Measurements from ENCODE around the gene HOXB9. TPM values are rescaled to one million over a fixed set of nuclear protein-coding genes. Genes with fewer than 3 reads are reported as not detected.

The HOXB9 gene
- total RNA-seq, 1 donor: not detected

- H3K4me3 ChIP-seq (ENCODE audit: low read depth, low read length): peak overlapping the region; percentile 59
- no peak for TF ChIP-seq CTCF (IDR thresholded peaks at IDR 0.05; ENCODE audit: insufficient read depth, low read length)
- peak; percentile 74 for DNase-seq (ENCODE audit: low read depth)
These were observed 51.0 kb downstream of the HOXB9 start for GRCh38 chr17:48575066-48575582.

GRCh38 chr17:48574505-48575065 is 51.6 kb downstream of the HOXB9 start:
- peak overlapping the region; percentile 59 for H3K4me3 ChIP-seq (ENCODE audit: low read depth, low read length)
- no peak for DNase-seq (ENCODE audit: low read depth)

DNA sequence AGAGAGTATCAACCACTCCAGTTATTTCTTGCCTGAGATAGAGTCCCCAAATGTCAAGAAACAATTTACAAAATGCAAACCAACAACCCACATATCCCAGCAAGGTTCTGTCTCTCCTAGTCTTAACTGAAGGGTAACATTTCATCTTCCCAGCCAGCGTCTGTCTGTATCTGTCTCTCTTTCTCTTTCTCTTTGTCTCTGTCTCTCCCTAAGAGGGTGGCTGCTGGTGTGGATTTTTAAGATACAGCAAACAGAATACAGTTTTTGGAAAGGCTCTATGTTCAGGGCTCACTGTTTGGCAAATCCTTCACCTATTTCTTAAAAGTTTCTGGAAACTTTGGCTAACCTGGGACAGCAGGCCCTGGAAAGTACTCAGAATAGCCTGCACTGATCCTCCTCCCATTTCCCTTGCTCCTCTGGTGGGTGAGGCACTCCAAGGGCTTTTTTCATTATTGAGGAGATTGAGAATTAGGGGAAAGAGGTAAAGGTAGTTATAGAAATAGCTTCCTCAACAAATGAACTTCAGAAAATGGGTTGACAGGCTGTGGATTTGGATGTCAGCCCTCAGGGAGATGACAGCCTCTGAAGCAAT is 54.2 kb downstream of the HOXB9 start:
- DNase-seq (ENCODE audit: low read depth): peak; percentile 55
- H3K4me3 ChIP-seq (ENCODE audit: low read depth, low read length): peak overlapping the region; percentile 59
- TF ChIP-seq CTCF (IDR thresholded peaks at IDR 0.05; ENCODE audit: insufficient read depth, low read length): no peak

More at GRCh38 chr17:48574505-48575065, 51.6 kb downstream of the HOXB9 start:
- no peak for TF ChIP-seq CTCF (IDR thresholded peaks at IDR 0.05; ENCODE audit: insufficient read depth, low read length)

Small RNA genes lying within 50 kb of the gene (small RNA-seq; reads per million reads assigned to genes)
- not detected for gene MIR196A1

Other genes starting within 250 kb of the HOXB9 start
- not detected in 2 replicates for gene SKAP1, start 196.1 kb downstream of the HOXB9 start, total RNA-seq (ENCODE audit: low replicate concordance)
- not detected in 2 replicates for gene HOXB1, start 95.3 kb downstream of the HOXB9 start, total RNA-seq (ENCODE audit: low replicate concordance)
- gene HOXB2, start 81.2 kb downstream of the HOXB9 start, total RNA-seq (ENCODE audit: low replicate concordance): 1.5 and 9.0 TPM in 2 replicates
- 3.8 and 7.0 TPM in 2 replicates for gene HOXB4, start 48.0 kb downstream of the HOXB9 start, total RNA-seq (ENCODE audit: low replicate concordance)
- 9.7 and 14.2 TPM in 2 replicates for gene HOXB3, start 36.1 kb downstream of the HOXB9 start, total RNA-seq (ENCODE audit: low replicate concordance)
- gene HOXB5, start 32.6 kb downstream of the HOXB9 start, total RNA-seq (ENCODE audit: low replicate concordance): 0.27 and 0.57 TPM in 2 replicates
- 0.63 and 13.1 TPM in 2 replicates for gene HOXB6, start 21.4 kb downstream of the HOXB9 start, total RNA-seq (ENCODE audit: low replicate concordance)
- 0.18 and 4.7 TPM in 2 replicates for gene HOXB7, start 15.3 kb downstream of the HOXB9 start, total RNA-seq (ENCODE audit: low replicate concordance)
- gene HOXB8, start 11.1 kb downstream of the HOXB9 start, total RNA-seq (ENCODE audit: low replicate concordance): 0.09 TPM in 1 of 2 replicates, not detected in the other
- not detected in 2 replicates for gene PRAC1, start 96.2 kb upstream of the HOXB9 start, total RNA-seq (ENCODE audit: low replicate concordance)
- gene PRAC2, start 96.8 kb upstream of the HOXB9 start, total RNA-seq (ENCODE audit: low replicate concordance): not detected in 2 replicates
- gene HOXB13, start 102.4 kb upstream of the HOXB9 start, total RNA-seq (ENCODE audit: low replicate concordance): not detected in 2 replicates
- not detected in 2 replicates for gene TTLL6, start 190.9 kb upstream of the HOXB9 start, total RNA-seq (ENCODE audit: low replicate concordance)
- gene CALCOCO2, start 204.7 kb upstream of the HOXB9 start, total RNA-seq (ENCODE audit: low replicate concordance): 73.8 and 169 TPM in 2 replicates

Data from fibroblast of the aortic adventitia (primary cell).